Mammary epithelial cell (primary cell): ENCODE results near the gene ZFR2.

Experiments
- CTCF ChIP-seq, 2 donors: IDR thresholded peaks in 1 of 2; conservative IDR thresholded peaks in 1 of 2; 2 replicates each; pipeline ENCODE4 v1.5.1; 2011 to 2012; ENCODE audit warnings: inconsistent platforms in 2 of 2, low read length in 2 of 2, mild to moderate bottlenecking in 2 of 2, control low read depth in 1 of 2, low read depth in 1 of 2; ENCODE audit not compliant: insufficient read depth in 1 of 2; ENCODE audit errors: extremely low read depth in 1 of 2
- EZH2 ChIP-seq: IDR thresholded peaks from 2 replicates; pipeline ENCODE4 v1.6.1; 2012; ENCODE audit warnings: low read length, inconsistent platforms, borderline replicate concordance

DNA sequence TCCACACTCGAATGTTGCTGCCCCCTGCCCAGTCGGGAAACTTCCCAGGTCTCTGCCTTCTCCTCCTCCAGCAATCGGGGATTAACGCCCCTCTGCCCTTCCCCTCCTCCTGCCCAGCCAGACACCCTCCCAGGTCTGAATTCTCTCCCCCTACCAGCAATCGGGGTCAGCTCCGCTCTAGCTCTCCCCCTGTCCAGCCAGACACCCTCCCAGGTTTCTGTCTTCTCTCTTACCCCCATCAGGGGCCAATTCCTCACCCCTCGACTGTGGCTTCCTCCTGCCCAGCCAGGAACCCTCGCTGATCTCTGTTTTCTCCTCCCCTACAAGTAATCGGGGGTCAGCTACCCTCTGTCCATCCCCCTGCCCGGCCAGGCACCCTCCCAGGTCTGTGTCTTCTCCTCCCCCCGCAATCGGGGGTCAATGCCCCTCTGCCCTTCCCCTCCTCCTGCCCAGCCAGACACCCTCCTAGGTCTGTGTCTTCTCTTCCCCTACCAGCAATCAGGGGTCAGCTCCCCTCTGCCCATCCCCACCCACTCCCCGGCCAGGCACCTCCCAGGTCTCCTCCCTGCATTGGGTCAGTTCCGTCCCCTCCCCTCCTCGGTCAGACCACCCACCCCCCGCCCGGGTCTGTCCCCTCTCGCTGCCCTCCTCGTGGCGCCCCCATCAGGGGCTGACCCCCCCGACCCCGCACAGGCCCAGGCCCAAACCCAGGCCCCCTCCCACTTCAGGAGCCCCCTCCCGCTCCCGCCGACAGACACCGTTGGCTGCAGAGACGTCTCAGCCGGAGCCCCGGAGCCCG, 668 bp downstream of the ZFR2 start:
- TF ChIP-seq CTCF (conservative IDR thresholded peaks at IDR 0.05 in 1 of 2, IDR thresholded peaks at IDR 0.05 in 1 of 2; ENCODE audit: extremely low read depth in 1 of 2, insufficient read depth in 1 of 2, low read depth in 1 of 2, low read length in 2 of 2) (no peak), EZH2 (no peak)
